GM21576 (cell line): ENCODE data around the gene MARCHF2.

Experiments
- ATAC-seq: cut with Tn5 transposase; IDR thresholded peaks from one replicate; pipeline ENCODE4 v1.9.1; 2021; ENCODE audit warnings: mild to moderate bottlenecking, moderate library complexity; ENCODE audit not compliant: unreplicated experiment

Gene MARCHF2

DNA sequence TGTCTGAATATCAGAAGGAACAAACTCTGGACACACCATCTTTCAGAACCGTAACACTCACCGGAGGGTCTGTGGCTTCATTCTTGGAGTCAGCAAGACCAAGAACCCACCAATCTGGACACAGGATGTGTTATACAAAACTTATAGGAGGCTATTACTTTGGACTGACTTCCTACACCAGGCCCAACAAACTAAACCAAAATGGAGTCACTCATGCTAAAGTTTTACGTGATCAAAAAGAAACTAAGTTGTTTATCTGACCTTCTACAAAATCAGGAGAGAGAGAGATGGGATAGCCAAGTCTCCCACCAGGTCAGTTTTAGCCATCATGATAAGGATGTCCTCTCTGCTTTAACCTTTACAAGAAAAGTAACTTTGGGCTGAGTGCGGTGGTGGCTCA lies 26.1 kb upstream of the MARCHF2 start:
- no peak for ATAC-seq

DNA sequence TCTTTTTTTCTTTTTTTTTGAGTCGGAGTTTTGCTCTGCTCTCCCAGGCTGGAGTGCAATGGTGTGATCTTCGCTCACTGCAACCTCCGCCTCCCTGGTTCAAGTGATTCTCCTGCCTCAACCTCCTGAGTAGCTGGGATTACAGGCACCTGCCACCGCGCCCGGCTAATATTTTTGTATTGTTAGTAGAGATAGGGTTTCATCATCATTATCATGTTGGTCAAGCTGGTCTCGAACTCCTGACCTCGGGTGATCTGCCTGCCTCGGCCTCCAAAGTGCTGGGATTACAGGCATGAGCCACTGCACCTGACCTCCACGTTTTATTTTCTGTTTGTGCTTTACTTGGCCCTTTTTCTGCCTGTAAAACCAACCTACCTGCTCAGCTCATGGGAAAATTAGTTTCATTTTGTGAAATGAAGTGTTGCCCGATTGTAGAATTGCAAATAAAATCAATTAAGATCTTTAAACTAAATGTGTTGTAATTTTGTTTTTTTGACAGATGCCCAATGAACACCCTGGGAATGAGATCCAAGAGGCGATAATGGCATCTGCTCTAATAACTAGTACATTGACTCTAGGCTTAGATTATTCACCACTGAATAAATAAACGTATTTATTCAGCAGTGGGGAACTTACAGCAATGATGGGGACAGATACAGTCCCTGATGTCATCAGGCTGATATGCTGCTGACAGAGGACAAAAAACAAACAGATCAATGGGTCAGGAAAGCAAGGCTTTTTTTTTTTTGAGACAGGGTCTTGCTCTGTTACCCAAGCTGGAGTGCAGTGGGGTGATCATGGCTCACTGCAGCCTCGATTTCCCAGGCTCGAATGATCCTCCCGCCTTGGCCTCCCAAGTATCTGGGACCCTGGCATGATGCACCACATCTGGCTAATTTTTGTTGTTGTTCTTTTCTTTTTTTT lies 25.2 kb upstream of the MARCHF2 start:
- no peak for ATAC-seq

DNA sequence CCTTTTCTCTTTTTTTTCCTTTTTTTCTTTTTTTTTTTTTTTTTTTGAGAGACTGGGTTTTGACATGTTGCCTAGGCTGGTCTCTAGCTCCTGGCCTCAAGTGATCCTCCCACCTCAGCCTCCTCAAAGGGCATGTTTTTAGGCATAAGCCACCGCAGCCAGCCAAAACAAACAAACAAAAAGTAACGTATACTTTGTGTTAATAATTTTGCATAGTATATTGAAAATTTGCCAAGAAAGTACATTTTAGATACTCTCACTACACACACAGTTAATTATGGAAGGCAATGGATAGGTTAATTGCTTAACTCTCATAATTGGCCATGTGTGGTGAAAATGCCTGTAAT lies 24.5 kb upstream of the MARCHF2 start:
- ATAC-seq, result no peak

DNA sequence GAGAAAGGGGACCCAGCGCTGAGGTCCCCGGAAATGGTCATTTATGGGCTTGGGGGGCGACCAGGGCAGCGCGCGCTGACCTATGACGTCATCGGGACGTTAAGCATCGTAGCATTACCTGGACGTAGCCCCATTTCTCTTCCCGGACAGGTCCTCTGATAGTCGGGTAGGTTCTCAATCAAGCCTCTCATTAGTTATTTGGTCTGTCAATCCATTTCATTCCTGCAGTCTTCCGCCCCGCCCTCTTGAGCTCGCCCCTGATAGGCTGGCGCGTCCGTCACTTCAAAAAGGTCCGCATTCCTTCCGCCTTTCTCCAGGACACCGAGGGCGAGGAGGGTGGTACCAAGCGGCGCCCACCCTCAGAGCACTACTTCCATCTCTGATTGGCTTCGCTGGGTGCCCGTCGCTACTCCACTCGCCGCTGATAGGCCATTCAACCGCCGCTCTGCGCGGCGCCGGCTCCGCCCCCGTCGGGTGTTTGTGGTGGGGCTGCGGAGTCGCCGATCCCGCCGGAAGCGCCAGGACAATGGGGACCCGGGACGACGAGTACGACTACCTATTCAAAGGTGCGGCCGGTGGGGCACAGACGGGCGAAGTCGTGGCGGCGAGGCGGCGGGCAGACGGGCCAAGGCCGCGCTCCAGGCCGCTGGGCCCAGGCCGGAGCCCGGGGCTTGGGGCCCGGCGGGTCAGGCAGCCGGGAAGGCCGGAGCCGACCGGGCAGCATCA lies 23.1 kb upstream of the MARCHF2 start, which contains the start of gene RAB11B:
TSS of gene RAB11B (plus strand) at position 470 of the 726 bp plus-strand sequence. CDS start at position 527, 57 bp downstream.
- ATAC-seq, result peak; percentile 88

DNA sequence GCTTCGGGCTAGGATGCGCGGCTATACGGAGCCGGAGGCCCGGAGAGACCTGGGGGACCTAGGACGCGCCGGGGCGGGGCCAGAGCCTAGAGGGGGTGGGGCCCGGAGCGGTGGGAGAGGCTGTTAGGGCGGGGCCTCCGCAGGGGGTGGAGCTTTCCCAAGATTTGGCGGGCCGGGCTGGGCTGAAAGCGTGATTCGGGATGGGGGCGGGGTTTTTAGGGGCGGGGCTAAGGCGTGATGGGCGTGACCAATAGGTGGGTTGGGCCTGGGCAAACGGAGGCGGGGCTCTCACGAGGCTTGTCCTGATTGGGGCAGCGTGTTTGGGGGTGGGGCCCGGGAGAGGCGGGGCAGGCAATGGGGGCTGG lies 22.5 kb upstream of the MARCHF2 start:
- peak; percentile 37 for ATAC-seq

DNA sequence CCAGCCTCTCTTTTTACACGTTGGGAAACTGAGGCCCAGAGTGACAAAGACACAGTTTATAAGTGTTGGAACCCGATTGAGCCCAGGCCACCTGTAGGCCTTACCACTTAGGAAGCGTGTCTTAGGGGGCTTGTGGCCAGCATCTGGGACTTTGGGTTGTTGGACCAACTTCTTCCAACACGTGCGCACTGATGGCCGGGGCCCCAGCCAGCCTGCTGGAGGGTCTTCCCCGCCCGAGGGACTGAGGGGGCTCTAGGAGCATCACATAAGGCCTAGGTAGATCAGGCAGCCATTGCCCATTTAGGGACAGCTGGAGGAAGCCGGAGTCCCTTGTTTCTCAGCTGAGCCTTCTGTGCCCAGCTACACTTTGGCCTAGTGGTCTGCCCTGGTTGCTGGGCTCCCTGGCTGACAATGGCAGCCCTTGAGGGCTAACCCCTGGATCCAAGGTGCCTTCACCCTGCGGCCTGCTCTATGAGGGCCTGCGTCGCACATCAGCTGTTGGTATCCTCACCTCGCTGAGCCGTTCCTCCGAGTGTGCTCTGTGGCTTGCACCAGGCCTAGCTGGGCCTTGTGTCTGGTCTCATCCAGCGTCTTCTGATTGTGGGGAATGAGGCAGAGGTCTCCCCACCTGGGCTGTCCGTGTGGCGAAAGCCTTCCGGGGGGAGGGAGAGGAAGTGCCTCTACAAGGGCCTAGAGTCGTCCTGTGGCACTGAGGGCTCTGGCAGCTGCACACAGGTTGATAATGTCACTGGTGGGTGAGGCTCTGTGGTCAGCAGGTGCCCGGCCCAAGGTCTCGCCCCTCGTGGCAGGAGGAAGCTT lies 21.7 kb upstream of the MARCHF2 start:
- ATAC-seq, result no peak

DNA sequence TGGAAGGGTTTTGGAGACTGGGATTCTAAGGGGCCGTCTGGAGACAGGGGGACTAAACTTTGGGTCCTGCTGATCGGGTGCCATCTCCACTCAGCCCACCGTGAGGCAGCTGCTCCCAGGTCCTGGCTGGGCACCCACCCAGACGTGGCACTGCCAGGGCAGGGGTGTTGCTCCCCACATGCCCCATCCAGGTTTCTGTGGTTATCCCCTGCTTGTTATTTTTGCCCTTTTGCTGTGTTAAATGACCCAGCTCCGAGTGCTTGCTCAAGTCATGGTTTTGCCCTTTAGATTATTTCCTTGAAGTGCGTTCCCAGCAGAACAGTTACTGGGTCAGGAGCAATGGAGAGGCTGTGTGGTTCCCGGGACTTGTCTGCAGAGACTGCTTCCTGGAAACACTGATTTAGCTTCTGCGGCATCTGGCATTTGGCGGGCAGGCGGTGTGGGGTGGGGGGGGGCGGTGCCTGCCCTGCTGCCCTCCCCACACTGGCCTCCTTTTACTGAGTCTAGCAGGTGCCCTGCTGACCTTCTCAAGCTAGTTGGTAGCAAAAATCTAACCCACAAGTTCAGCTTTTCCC lies 21.0 kb upstream of the MARCHF2 start:
- ATAC-seq, result no peak

DNA sequence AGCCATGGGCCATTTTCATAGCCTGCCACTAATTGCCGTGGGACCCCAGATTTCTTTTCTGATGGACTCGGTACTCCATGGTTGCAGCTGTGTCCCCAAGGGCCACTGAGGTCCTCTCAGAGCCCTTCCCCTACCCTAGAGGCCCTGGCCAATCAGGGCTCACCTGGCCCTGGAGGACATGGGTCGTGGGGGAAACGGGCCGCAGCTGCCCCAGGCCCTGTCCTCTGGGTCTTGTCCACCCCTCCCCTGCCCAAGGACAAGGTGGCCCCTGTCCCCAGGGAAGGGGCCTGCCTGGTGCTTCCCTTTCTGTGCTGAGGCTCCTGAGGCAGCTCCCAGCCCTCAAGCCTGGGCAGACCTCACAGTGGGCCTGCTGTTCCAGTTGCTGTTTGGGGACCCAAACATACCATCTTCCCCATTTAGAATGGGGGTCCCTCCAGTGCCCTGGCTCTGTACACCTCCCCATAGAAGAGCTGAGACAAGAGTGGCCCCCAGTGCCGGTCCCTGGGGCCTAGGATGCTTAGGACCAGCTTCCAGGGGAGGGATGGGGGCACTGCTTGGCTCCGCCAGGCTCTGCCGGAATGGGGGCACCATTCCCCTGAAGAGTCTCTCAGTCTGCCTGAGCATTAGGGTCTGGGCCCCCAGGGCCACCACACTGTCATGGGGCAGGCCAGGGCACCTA lies 19.8 kb upstream of the MARCHF2 start:
- ATAC-seq, result no peak

DNA sequence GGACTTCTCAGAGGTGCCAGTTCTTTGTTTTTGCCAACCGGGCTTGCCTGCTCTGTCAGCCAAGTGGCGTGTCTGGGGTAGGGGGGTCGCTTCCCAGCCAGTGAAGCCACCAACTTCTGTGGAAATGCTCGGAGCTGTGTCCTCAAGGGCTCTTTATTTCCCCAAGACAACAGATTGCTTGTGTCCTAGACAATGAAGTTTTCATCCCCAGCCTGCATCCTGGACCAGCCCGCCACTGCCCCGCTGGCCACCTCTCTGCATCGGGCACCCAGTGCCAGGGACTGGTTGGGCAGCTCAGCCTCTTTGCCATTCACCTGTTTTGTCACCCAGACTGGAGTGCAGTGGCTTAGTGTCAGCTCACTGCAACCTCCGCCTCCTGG lies 19.2 kb upstream of the MARCHF2 start:
- ATAC-seq, result no peak

DNA sequence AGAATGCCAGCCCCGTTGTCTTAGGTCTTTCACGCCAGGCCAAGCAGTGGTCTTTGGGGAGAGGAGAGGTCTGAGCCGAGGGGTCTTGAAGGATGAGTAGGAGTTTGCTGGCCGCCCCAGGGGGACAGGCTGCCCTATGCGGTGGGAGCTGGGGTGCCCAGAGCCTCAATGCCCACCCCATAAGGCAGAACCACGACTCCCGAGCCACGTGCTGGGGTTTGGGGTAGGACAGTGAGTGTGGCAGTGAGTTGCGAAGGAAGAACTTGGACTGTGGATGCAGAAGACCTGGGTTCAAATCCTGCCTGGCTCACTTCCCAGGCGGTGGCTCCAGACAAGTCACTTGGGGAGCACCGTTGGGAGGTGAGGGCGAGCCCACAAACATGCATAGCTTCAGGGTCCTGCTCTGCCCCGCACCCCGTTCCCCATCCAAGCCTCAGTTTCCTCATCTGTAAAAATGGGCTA lies 17.5 kb upstream of the MARCHF2 start:
- no peak for ATAC-seq

DNA sequence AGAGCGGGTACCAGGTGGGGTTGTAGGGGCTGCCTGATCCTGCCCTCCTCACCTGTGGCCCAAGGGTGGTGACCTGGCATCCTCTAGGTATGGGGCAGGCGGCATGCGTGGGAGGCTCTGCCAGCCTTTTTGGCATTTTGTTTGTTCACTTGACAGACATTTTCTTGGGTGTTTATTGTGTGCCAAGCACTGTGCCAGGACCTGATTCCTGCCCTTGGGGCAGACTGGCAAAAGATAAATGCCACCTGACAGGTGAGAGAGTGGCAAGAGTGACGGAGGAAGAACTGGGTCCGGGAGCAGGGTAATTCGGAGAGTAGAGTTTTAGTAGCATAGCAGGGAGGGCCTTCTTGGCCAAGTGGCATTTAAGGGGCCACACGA lies 16.9 kb upstream of the MARCHF2 start:
- no peak for ATAC-seq

DNA sequence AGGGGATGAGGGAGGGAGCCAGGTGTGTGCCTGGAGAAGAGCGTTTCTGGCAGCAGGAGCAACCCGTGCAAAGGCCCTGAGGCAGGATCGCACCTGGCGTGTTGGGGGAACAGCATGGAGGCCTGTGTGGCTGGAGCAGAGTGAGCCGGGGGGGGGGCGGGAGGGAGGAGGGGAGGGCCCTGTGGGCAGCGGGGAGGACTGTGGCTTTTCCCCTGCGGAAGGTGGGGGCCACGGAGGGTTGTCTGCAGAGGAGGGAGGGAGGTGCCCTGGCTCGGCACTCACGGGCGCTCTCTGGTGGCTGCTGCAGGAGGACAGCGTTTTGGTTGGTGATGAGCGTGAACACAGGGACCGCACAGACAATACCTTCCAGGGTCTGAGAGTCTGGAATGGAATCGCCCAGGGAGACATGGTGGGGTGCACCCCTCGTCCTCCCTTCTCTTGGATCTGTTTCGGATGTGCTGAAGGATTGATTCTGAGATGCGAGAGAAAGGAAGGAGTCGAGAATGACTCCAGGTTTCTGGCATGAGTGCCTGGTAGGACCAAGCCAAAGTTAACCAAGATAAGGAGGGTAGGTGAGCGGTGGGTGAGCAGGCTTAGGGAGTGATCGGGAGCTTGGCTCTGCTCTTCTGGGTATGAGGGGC lies 16.4 kb upstream of the MARCHF2 start:
- no peak for ATAC-seq

DNA sequence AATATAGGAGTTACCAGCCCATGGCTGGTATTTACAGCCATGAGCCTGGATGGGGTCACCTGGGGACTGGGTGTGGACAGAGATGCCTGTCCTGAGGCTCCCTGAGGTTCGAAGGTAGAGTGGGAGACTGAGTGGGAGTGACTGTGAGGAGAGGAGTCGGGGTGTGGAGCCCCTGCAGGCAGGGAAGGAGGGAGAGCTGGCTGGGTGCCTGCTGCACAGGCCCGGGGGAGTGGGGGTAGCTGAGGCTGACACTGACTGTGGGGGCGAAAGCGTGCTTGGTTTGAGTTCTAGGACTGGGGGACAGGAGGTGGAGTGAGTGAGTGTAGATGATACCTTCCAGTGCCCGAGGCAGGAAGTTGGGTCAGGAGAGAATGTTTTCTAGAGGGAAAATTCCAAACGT lies 15.8 kb upstream of the MARCHF2 start:
- no peak for ATAC-seq

DNA sequence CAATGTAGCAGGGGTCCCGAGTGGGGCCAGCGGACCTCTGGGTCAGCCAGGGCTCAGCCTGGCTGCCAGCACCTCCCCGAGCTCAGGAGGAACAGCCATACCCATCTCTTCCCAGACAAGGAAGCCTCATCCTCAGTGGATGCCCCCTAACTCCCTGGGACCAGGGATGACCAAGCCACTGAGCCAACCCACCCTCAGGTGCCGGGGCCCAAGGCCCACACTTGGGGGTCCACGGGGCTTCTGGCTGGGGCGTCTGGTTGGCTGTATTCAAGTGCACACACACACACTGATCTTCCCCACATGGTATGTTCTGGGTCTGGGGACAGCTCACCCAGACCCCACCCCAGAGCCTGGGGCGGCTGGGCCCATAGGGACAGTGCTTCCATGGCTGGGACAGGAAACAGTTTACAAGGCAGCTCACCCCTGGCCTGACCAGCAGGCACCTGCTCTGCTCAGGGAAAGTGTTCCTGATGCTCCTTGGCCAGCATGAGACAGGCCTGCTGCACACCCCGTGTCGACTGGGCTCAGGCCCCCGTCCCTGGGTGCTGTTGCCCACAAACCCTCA lies 15.3 kb upstream of the MARCHF2 start:
- no peak for ATAC-seq

DNA sequence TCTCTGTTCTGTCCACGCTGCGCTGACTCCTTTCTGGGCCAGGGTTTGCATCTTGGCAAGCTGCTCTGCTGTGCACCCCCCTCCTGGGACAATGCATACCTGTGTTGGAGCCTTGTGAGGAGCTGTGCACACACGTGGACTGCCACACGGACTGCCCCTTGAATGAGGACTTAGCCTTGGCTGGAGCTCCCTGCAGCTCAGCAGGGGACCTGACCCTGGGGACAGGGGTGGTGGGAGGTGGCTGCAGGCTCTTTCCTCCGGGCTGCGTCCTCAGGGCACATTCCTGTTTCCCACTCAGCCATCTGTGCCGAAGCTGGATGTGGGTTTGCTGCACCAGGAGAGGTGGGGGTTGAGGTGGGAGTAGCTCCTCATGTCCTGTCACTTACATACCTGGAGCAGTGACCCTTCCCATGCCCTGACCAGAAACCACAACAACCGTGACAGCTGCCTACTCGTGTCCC lies 14.8 kb upstream of the MARCHF2 start:
- no peak for ATAC-seq

DNA sequence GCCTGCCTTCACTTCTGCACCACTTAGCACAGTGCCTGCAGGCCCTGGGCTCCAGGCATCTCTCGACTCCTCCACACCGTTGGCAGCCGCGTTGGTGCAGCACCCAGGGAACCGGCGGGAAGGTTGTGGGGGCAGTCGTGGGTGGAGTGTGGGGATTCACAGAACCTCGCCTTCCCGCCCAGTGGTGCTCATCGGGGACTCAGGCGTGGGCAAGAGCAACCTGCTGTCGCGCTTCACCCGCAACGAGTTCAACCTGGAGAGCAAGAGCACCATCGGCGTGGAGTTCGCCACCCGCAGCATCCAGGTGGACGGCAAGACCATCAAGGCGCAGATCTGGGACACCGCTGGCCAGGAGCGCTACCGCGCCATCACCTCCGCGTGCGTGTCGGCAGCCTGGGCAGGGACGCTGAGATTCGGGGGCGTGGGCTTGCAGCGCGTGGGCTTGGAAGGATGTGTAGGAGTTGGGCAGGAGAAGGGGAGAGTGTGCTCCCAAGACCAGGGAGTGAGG lies 13.4 kb upstream of the MARCHF2 start:
- ATAC-seq, result no peak

DNA sequence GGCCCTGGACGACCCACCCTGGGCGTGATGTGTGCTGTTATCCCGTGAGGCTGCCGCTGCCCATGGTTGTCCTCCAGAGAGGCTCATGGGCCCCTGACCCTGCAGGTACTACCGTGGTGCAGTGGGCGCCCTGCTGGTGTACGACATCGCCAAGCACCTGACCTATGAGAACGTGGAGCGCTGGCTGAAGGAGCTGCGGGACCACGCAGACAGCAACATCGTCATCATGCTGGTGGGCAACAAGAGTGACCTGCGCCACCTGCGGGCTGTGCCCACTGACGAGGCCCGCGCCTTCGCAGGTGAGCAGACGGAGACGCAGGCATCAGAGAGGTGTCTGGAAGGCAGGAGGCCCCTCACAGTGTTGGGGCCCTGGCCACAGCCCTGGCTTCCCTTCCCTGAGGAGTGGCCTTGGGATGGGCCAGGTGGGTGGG lies 11.1 kb upstream of the MARCHF2 start:
- ATAC-seq, result no peak

DNA sequence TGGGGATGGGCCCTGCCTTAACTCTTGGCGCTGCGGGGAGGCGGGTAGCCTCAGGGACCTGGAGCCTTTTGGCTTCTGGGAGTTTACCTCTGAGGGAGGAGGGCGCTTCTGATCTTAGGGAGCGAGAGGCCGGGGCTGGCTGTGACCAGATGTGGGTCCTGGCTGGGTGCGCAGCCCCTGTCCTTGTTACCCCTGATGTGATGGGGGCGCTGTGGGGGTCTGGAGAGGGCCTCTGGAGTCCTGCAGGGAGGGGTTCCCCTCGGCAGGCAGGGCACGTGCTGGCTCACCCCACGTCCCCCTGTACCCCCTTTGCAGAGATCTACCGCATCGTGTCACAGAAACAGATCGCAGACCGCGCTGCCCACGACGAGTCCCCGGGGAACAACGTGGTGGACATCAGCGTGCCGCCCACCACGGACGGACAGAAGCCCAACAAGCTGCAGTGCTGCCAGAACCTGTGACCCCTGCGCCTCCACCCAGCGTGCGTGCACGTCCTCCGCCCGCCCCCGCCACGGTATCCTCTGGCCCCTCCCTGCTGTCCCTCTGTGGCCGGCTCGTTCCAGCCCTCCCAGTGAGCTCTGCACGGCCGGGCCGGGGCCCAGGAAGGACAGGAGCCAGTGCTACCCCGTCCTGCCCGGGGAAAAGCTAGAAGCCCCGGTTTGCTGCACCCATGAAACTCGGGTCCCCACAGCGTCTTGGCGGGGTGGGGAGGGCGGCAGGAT lies 9.8 kb upstream of the MARCHF2 start:
- no peak for ATAC-seq

DNA sequence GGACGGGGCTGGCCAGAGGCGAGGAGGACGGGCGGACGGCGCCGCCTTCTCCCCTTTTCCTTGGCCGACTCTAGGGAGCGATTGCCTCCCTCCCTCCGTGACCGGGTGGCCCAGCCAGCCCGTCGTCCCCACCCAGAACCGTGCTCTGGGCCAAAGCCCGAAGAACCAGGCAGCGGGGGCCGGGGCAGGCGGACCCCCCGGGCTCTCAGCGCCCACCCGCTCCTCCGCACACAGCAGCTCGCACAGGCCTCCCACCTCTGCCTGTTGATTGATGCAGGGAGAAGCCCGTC lies 9.3 kb upstream of the MARCHF2 start:
- no peak for ATAC-seq
